ENCODE data around the gene TRAPPC11. TPM values are rescaled to one million over a fixed set of nuclear protein-coding genes. Genes with fewer than 3 reads are reported as not detected.

Gene TRAPPC11
- total and polyA plus RNA-seq, 2 of the 13 experiments (the other 11 are each of a cell fraction or from before 2014, with no cell fraction given) = 18.0 to 23.2 TPM

DNA sequence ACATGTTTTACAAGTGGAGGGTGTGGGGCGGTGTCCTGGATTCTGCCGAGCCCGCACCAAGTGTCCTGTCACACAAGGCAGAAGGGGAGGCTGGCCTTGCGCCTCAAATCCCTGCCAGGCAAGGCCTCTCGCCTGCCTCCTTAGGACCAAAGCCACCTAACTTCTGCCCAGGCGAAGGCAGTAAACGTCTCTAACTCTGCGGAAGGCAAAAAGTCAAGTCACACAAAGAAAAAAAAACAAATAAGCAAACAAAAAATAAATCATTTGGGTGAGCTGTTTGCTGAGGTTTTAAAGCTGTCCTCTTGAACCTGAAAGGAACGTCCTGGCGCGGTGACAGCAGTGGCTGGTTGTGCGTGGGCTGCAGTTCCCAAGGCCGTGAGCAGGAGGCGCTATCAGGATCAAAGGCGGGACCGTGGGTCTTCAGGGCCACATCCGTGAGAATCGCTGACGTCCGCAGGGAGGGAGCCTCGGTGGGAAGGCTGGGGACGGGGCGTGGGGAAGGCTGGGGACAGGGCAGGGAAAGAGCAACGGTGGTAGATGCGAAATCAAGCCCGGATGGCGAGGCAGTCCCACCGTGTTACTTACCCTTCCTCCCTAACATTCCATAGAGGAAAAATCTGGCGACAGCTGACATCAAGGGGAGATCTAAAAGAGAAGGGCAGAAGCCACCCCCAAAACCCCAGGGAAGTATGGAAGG, 99.1 kb downstream of the TRAPPC11 start (continued):
- TF ChIP-seq, protein P1, sequence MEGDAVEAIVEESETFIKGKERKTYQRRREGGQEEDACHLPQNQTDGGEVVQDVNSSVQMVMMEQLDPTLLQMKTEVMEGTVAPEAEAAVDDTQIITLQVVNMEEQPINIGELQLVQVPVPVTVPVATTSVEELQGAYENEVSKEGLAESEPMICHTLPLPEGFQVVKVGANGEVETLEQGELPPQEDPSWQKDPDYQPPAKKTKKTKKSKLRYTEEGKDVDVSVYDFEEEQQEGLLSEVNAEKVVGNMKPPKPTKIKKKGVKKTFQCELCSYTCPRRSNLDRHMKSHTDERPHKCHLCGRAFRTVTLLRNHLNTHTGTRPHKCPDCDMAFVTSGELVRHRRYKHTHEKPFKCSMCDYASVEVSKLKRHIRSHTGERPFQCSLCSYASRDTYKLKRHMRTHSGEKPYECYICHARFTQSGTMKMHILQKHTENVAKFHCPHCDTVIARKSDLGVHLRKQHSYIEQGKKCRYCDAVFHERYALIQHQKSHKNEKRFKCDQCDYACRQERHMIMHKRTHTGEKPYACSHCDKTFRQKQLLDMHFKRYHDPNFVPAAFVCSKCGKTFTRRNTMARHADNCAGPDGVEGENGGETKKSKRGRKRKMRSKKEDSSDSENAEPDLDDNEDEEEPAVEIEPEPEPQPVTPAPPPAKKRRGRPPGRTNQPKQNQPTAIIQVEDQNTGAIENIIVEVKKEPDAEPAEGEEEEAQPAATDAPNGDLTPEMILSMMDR (CRISPR knock-in tag; IDR thresholded peaks at IDR 0.05) = peak; percentile 40; the same call in 1 of the 2 replicates

DNA sequence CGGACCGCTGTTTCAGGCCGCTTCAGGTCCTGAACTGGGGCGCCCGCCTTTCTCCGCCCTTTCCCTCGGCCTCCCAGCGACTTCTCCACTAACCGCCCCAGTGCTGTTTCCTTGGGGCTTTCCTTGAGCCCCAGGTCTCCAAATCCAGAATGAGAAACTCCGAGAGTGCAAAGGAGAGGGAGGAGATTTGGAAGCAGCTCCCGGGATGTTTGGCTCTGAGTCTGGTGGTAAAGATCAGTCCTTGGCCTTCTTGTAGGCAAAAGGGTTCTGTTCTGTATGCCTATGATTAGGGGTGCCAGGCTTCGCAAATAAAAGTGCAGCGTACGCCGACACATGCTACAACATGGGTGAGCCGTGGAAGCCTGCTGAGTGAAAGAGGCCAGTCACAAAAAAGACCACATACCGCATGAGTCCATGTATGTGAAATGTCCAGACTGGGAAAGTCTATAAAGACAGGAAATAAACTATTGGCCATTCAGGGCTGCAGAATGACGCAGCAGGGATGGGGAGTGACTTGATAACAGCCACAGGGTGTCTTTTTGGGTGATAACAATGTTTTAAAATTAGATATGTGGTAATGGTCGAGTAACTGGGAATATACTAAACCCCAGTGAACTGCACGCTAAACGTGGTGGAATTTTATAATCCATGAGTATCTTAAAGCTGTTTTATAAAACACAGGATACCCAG, 99.8 kb downstream of the TRAPPC11 start:
- Histone ChIP-seq H3K27me3 (ENCODE audit: control insufficient read depth in 1 of 2, insufficient read depth in 2 of 2, low read length in 2 of 2) (peaks cover 0 to 4% of the 10 kb centered on the region in 2 experiments; a peak in 2 of 5 replicates), H3K4me3 (replicated peaks in 1 of 3; ENCODE audit: insufficient read depth in 1 of 3, low read depth in 2 of 3, low read length in 3 of 3) (no peak overlapping the region), H2AFZ (ENCODE audit: low read length) (no peak overlapping the region), H3K79me2 (ENCODE audit: insufficient read depth, low read length) (no peaks in the 10 kb centered on the region), H3K27ac (ENCODE audit: extremely low read length, insufficient read depth, low read length) (no peak overlapping the region), H3K9me3 (ENCODE audit: low read length) (no peaks in the 10 kb centered on the region), H4K20me1 (ENCODE audit: insufficient read depth, low read length) (no peaks in the 10 kb centered on the region), H3K4me1 (ENCODE audit: insufficient read depth, low read length) (peaks cover 14% of the 10 kb centered on the region), H3K9ac (ENCODE audit: insufficient read depth, low read depth, low read length) (no peak overlapping the region), H3K36me3 (replicated peaks in 1 of 2; ENCODE audit: control insufficient read depth in 1 of 2, insufficient read depth in 2 of 2, low read length in 2 of 2) (no peaks in the 10 kb centered on the region), H3K4me2 (ENCODE audit: low read depth, low read length) (no peak overlapping the region)
- intact Hi-C loops (cut with micrococcal nuclease; ENCODE audit: unreplicated experiment) (no loop called here), in situ Hi-C loops (cut with HindIII; ENCODE audit: extremely low pct_ligation_motif_present, low pct_unique_long_range_greater_than_20kb) (no loop called here)
- ATAC-seq = no peak
- WGBS (ENCODE audit: low lambda C conversion rate) = 68% methylated on average over 21 of the region's 21 CpGs
- DNase-seq (ENCODE audit: low spot score) = no peak
- FAIRE-seq = no peak
- ChIA-PET CTCF (ENCODE audit: low intra/inter-chr PET ratio, low total read pairs) (no interaction called here), POLR2A (no interaction called here)
- BruUV-seq (replicated peaks) = no TSS peak
- TF ChIP-seq HMG20B (CRISPR knock-in tag; conservative IDR thresholded peaks at IDR 0.05) (no peak), ZSCAN12 (CRISPR knock-in tag; IDR thresholded peaks at IDR 0.05) (no peak), SP1 (IDR thresholded peaks at IDR 0.05) (no peak), SP1 (CRISPR knock-in tag; IDR thresholded peaks at IDR 0.05) (no peak), JUN (CRISPR knock-in tag; IDR thresholded peaks at IDR 0.05) (no peak), ELF3 (CRISPR knock-in tag; IDR thresholded peaks at IDR 0.05) (no peak), ZNF569 (CRISPR knock-in tag; IDR thresholded peaks at IDR 0.05; ENCODE audit: borderline replicate concordance) (no peak), FOXM1 (CRISPR knock-in tag; IDR thresholded peaks at IDR 0.05) (no peak), ZC3H4 (CRISPR knock-in tag; IDR thresholded peaks at IDR 0.05; ENCODE audit: borderline replicate concordance) (no peak), NCOA2 (CRISPR knock-in tag; IDR thresholded peaks at IDR 0.05) (no peak), SOX5 (CRISPR knock-in tag; IDR thresholded peaks at IDR 0.05; ENCODE audit: borderline replicate concordance) (no peak), NFIB (CRISPR knock-in tag; IDR thresholded peaks at IDR 0.05; ENCODE audit: borderline replicate concordance) (no peak)
- TF ChIP-seq, protein P2, sequence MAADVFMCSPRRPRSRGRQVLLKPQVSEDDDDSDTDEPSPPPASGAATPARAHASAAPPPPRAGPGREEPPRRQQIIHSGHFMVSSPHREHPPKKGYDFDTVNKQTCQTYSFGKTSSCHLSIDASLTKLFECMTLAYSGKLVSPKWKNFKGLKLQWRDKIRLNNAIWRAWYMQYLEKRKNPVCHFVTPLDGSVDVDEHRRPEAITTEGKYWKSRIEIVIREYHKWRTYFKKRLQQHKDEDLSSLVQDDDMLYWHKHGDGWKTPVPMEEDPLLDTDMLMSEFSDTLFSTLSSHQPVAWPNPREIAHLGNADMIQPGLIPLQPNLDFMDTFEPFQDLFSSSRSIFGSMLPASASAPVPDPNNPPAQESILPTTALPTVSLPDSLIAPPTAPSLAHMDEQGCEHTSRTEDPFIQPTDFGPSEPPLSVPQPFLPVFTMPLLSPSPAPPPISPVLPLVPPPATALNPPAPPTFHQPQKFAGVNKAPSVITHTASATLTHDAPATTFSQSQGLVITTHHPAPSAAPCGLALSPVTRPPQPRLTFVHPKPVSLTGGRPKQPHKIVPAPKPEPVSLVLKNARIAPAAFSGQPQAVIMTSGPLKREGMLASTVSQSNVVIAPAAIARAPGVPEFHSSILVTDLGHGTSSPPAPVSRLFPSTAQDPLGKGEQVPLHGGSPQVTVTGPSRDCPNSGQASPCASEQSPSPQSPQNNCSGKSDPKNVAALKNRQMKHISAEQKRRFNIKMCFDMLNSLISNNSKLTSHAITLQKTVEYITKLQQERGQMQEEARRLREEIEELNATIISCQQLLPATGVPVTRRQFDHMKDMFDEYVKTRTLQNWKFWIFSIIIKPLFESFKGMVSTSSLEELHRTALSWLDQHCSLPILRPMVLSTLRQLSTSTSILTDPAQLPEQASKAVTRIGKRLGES (CRISPR knock-in tag; IDR thresholded peaks at IDR 0.05; ENCODE audit: borderline replicate concordance) = no peak
- TF ChIP-seq, protein P3, sequence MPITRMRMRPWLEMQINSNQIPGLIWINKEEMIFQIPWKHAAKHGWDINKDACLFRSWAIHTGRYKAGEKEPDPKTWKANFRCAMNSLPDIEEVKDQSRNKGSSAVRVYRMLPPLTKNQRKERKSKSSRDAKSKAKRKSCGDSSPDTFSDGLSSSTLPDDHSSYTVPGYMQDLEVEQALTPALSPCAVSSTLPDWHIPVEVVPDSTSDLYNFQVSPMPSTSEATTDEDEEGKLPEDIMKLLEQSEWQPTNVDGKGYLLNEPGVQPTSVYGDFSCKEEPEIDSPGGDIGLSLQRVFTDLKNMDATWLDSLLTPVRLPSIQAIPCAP (CRISPR knock-in tag; IDR thresholded peaks at IDR 0.05; ENCODE audit: low read depth) = no peak
- TF ChIP-seq, protein P4, sequence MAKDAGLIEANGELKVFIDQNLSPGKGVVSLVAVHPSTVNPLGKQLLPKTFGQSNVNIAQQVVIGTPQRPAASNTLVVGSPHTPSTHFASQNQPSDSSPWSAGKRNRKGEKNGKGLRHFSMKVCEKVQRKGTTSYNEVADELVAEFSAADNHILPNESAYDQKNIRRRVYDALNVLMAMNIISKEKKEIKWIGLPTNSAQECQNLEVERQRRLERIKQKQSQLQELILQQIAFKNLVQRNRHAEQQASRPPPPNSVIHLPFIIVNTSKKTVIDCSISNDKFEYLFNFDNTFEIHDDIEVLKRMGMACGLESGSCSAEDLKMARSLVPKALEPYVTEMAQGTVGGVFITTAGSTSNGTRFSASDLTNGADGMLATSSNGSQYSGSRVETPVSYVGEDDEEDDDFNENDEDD (CRISPR knock-in tag; IDR thresholded peaks at IDR 0.05; ENCODE audit: borderline replicate concordance) = no peak
